SK-N-MC (cell line): ENCODE results near the gene S100A12.

Experiments
- EZH2 ChIP-seq: fragments of 200-600 bp; sonication (generic); IDR thresholded peaks from one replicate; pipeline ENCODE4 v1.6.1; 2017; ENCODE audit warnings: antibody characterized with exemption
- POLR2AphosphoS5 ChIP-seq: IDR thresholded peaks from 2 replicates; pipeline ENCODE4 v1.6.1; 2012; ENCODE audit warnings: mild to moderate bottlenecking, low read depth, low read length, borderline replicate concordance

DNA sequence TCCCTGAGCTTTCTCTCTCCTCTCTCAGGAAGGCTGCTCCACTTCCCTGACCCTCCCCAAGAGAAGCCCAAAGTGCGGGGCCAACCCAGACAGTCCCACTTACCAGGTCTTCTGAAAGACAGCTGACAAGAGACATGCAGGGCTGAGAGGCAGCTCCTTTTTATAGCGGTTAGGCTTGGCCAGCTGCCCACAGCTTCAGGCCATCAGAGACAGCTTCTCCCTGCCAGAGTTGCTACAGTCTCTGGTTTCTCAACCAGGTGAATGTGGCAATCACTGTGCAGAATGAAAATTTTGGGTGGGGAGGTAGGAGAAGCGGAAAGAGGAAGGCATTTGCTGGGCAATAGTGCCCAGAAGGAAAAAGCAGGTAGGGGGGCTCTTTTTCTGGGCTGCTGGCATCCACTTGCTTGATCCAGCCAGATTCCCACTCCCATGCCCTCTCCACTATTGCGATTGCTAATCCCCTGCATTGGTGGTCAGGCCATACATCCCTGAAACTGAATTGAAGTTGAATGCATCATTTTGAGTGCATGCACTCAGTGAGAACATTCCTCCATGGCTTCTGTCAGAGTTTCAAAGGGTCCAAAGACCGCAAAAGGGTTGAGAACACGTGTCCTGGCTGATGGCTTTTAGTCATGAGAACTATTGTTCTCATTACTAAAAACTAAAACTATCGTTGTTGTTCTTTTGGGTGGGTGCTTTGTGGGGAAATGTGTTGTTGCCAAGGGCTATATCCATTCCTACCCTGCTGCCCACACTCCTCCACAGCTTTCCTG is 15.7 kb upstream of the S100A12 start, which contains the start of gene S100A8:
- TF ChIP-seq EZH2, result no peak
- TF ChIP-seq POLR2AphosphoS5, result no peak
